Caco-2 (cell line): Measurements from ENCODE around the gene HINFP. TPM values are rescaled to one million over a fixed set of nuclear protein-coding genes. Genes with fewer than 3 reads are reported as not detected.

Experiments
- BruUV-seq: library from RNA; stranded (reverse); fragments of 400-500 nt; replicated peaks from 2 replicates; lab custom pipeline; 2021; lab: Mats Ljungman, UMichigan
- CTCF ChIA-PET: fragments of 300-600 bp; sonication (Branson Sonifier 250); formaldehyde crosslinking; loops from one replicate; lab custom pipeline; 2022; ENCODE audit warnings: antibody characterized with exemption; lab: Charles Lee
- POLR2A ChIA-PET: fragments of 300-600 bp; sonication (Branson Sonifier 250); formaldehyde crosslinking; loops from one replicate; lab custom pipeline; 2022; ENCODE audit warnings: antibody characterized with exemption; lab: Charles Lee
- DNase-seq, 2 experiments: peaks; one replicate each; pipeline versions ENCODE4 v3.0.0 to v3.0.0-alpha.2; 2020 to 2022
- H3K27me3 ChIP-seq: replicated peaks from 2 replicates; pipeline ENCODE4 v1.6.0; 2011; ENCODE audit warnings: low read length; ENCODE audit not compliant: control insufficient read depth, insufficient read depth
- H3K36me3 ChIP-seq: 2 replicates; pipeline ENCODE4 v1.5.1; 2011; ENCODE audit warnings: low read length; ENCODE audit not compliant: control insufficient read depth, insufficient read depth
- H3K4me1 ChIP-seq: fragments of 250-450 bp; sonication (Bioruptor Pico); 2 replicates; pipeline ENCODE4 v1.5.1; 2020; ENCODE audit warnings: mild to moderate bottlenecking
- H3K4me3 ChIP-seq: 2 replicates; pipeline ENCODE4 v1.5.1; 2011; ENCODE audit warnings: low read depth, mild to moderate bottlenecking, control low read depth, low read length
- H3K9me3 ChIP-seq: fragments of 250-450 bp; sonication (Bioruptor Pico); 2 replicates; pipeline ENCODE4 v1.5.1; 2020; ENCODE audit warnings: mild to moderate bottlenecking, moderate library complexity
- H3K27ac Mint-ChIP-seq: one replicate; pipeline ENCODE4 v1.8.0; 2022; ENCODE audit warnings: mixed read lengths; ENCODE audit not compliant: unreplicated experiment
- H3K27me3 Mint-ChIP-seq: one replicate; pipeline ENCODE4 v1.8.0; 2022; ENCODE audit warnings: mixed read lengths; ENCODE audit not compliant: insufficient read depth, unreplicated experiment
- H3K36me3 Mint-ChIP-seq: one replicate; pipeline ENCODE4 v1.8.0; 2022; ENCODE audit warnings: mild to moderate bottlenecking, mixed read lengths; ENCODE audit not compliant: insufficient read depth, unreplicated experiment
- H3K4me1 Mint-ChIP-seq: one replicate; pipeline ENCODE4 v1.8.0; 2022; ENCODE audit warnings: low read depth, mixed read lengths; ENCODE audit not compliant: unreplicated experiment
- H3K4me3 Mint-ChIP-seq: one replicate; pipeline ENCODE4 v1.8.0; 2022; ENCODE audit warnings: mild to moderate bottlenecking, moderate library complexity, mixed read lengths; ENCODE audit not compliant: unreplicated experiment
- H3K9me3 Mint-ChIP-seq: one replicate; pipeline ENCODE4 v1.8.0; 2022; ENCODE audit warnings: mixed read lengths; ENCODE audit not compliant: unreplicated experiment
- CTCF ChIP-seq, 2 experiments: fragments of 200-600 bp in 1 of 2; IDR thresholded peaks; 1 replicate in 1 of 2; 2 replicates in 1 of 2; pipeline versions ENCODE4 v1.5.1 to v1.8.0; 2011 to 2022; ENCODE audit warnings: antibody characterized with exemption in 1 of 2, control low read depth in 1 of 2, inconsistent platforms in 1 of 2, low read depth in 1 of 2, low read length in 1 of 2, mild to moderate bottlenecking in 1 of 2, moderate library complexity in 1 of 2; ENCODE audit not compliant: insufficient read depth in 1 of 2, severe bottlenecking in 1 of 2, unreplicated experiment in 1 of 2
- intact Hi-C: fragments of 100-400 bp; cut with micrococcal nuclease; formaldehyde crosslinking; loops from one replicate; pipeline ENCODE4 v1.10.0; 2022; ENCODE audit not compliant: unreplicated experiment
- total RNA-seq: library from RNA; stranded (reverse); gene quantifications from 2 replicates; pipeline ENCODE4 v1.2.3, GENCODE V29; 2022

Gene HINFP
- total RNA-seq, 1 experiment from 2014 or later, result 61.6 TPM

DNA sequence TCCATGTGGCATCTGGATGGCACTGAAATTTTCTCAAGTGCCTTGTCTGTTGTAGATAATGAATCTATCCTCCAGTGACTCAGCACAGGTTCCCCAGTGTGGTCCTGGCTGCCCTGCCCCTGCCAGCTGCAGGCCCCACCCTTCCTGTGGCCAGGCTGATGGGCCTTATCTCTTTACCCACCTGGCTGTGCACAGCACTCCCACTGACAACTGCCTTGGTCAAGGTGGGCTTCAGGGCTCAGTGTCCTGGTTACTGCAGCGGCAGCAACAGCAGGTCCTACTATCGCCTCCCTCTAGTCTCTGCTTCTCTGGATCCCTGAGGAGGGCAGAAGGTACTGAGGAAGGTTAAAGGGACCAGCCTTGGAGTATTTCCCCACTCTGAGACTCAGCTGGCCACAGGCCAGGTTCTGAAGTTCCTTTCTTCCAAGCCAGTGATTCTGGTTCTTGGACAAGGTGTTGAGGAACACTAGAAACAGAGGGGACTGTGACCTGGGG, 33.6 kb upstream of the HINFP start:
- CTCF ChIA-PET, result no interaction called here
- BruUV-seq, result no TSS peak
- no peaks in the 10 kb centered on the region for H3K27me3 ChIP-seq
- Mint-ChIP-seq H3K4me1 (peaks cover 7% of the 10 kb centered on the region), H3K27ac (no peak overlapping the region), H3K9me3 (no peaks in the 10 kb centered on the region), H3K4me3 (no peak overlapping the region), H3K27me3 (no peaks in the 10 kb centered on the region), H3K36me3 (peaks cover 45% of the 10 kb centered on the region)
- TF ChIP-seq CTCF (IDR thresholded peaks at IDR 0.05; ENCODE audit: insufficient read depth in 1 of 2, low read depth in 1 of 2, low read length in 1 of 2, severe bottlenecking in 1 of 2, unreplicated experiment in 1 of 2), result no peak
- DNase-seq, result no peak
- H3K4me3 ChIP-seq, result no peak overlapping the region
- POLR2A ChIA-PET, result no interaction called here
- H3K4me1 ChIP-seq, result peaks cover 14% of the 10 kb centered on the region
- H3K9me3 ChIP-seq, result no peaks in the 10 kb centered on the region
- intact Hi-C loops, result no loop called here
- peaks cover 2% of the 10 kb centered on the region for H3K36me3 ChIP-seq

DNA sequence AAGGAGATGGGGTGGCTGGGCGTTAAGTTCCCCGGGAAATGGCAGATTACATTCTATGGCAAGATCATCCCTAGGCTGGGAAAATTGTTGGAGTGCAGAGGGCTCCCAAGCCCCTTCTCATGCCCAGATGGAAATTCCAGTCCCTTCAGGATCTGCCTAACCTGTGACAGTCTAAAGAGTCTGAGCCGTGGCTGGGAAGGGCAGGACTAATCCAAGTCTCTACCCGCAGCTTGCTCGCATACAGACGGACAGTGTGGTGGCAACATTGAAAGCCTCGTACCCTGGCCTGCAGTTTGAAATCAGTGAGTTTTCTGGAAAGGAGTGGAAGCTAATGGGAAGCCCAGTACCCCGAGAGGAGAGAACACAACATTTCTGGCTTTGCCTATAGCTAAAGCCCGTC, 33.0 kb upstream of the HINFP start:
- intact Hi-C loops, result no loop called here
- TF ChIP-seq CTCF (IDR thresholded peaks at IDR 0.05; ENCODE audit: insufficient read depth in 1 of 2, low read depth in 1 of 2, low read length in 1 of 2, severe bottlenecking in 1 of 2, unreplicated experiment in 1 of 2), result no peak
- H3K4me1 ChIP-seq, result peaks cover 20% of the 10 kb centered on the region
- peaks cover 7% of the 10 kb centered on the region for H3K36me3 ChIP-seq
- no TSS peak for BruUV-seq
- Mint-ChIP-seq H3K9me3 (no peaks in the 10 kb centered on the region), H3K4me3 (no peak overlapping the region), H3K27me3 (no peaks in the 10 kb centered on the region), H3K36me3 (peaks cover 51% of the 10 kb centered on the region), H3K27ac (no peak overlapping the region), H3K4me1 (peaks cover 7% of the 10 kb centered on the region)
- CTCF ChIA-PET, result interaction anchor here (1.0 kb wide), 1 partner anchor 21 kb away, joined by 3 read pairs; no protein-coding TSS in a partner anchor
- POLR2A ChIA-PET, result interaction anchor here (0.8 to 1.3 kb wide), 2 partner anchors 21 to 33 kb away, joined by 3 to 6 read pairs; partner anchors contain the start of genes HINFP and VPS11
- DNase-seq, result no peak
- no peak overlapping the region for H3K4me3 ChIP-seq
- H3K9me3 ChIP-seq, result no peaks in the 10 kb centered on the region
- H3K27me3 ChIP-seq, result no peaks in the 10 kb centered on the region

DNA sequence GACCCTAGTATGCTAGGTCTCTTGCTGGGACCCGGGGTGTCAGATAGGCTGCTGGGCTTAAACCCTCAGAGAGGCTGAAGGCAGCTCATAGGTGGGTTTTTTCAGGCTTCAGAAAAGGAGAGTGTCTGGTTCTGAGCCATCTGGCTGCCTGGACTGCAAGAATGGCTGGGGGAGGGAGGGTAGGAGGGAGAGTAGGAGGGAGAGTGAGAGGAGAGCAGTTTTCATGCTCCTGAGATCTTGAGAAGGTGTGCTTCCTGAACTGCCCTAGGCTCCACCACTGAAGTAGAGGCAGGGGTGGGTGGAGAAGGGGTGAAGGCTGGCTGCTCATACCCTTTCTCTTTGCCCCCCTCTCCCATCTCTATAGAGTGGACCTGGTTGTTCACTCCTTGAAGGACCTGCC, 32.1 kb upstream of the HINFP start:
- no peaks in the 10 kb centered on the region for H3K27me3 Mint-ChIP-seq
- no peak overlapping the region for H3K27ac Mint-ChIP-seq
- Histone ChIP-seq H3K4me3 (no peak overlapping the region), H3K9me3 (no peaks in the 10 kb centered on the region), H3K27me3 (no peaks in the 10 kb centered on the region), H3K4me1 (peaks cover 18% of the 10 kb centered on the region), H3K36me3 (peaks cover 7% of the 10 kb centered on the region)
- no TSS peak for BruUV-seq
- TF ChIP-seq CTCF (IDR thresholded peaks at IDR 0.05; ENCODE audit: insufficient read depth in 1 of 2, low read depth in 1 of 2, low read length in 1 of 2, severe bottlenecking in 1 of 2, unreplicated experiment in 1 of 2), result no peak
- H3K4me3 Mint-ChIP-seq, result no peak overlapping the region
- peaks cover 7% of the 10 kb centered on the region for H3K4me1 Mint-ChIP-seq
- no peak for DNase-seq
- CTCF ChIA-PET, result interaction anchor here (1.0 kb wide), 1 partner anchor 22 kb away, joined by 3 read pairs; no protein-coding TSS in a partner anchor
- H3K9me3 Mint-ChIP-seq, result no peaks in the 10 kb centered on the region
- POLR2A ChIA-PET, result interaction anchor here (0.8 to 1.4 kb wide), 3 partner anchors 13 to 32 kb away, joined by 3 to 6 read pairs (median 5); partner anchors contain the start of genes HINFP and VPS11
- intact Hi-C loops, result no loop called here
- H3K36me3 Mint-ChIP-seq, result peaks cover 56% of the 10 kb centered on the region
